HepG2 (cell line): ENCODE data around the gene L2HGDH.

Experiments used
- ADNP ChIP-seq: sonication (generic); formaldehyde crosslinking; IDR thresholded peaks from 2 replicates; pipeline ENCODE4 v1.4.0; 2020; ENCODE audit warnings: missing genetic modification reagents
- EP300 ChIP-seq, 3 experiments: sonication (generic) in 1 of 3; formaldehyde crosslinking in 1 of 3; IDR thresholded peaks; 2 replicates each; pipeline versions ENCODE4 v1.5.1 to v1.6.1; 2011 to 2020; ENCODE audit warnings: low read depth in 2 of 3, low read length in 2 of 3, borderline replicate concordance in 1 of 3, improper control_type of control experiment in 1 of 3, mild to moderate bottlenecking in 1 of 3, missing genetic modification reagents in 1 of 3, moderate library complexity in 1 of 3
- FOXM1 ChIP-seq: sonication (generic); formaldehyde crosslinking; IDR thresholded peaks from 2 replicates; pipeline ENCODE4 v1.5.0; 2020; ENCODE audit warnings: missing genetic modification reagents
- POLR2A ChIP-seq, 2 experiments: IDR thresholded peaks; 2 replicates each; pipeline ENCODE4 v1.6.1; 2011; ENCODE audit warnings: low read depth in 2 of 2, low read length in 2 of 2, mild to moderate bottlenecking in 1 of 2, moderate library complexity in 1 of 2; ENCODE audit not compliant: insufficient read depth in 1 of 2
- ZBTB40 ChIP-seq, 2 experiments: fragments of 450-650 bp in 1 of 2; sonication (generic) in 1 of 2; formaldehyde crosslinking in 1 of 2; IDR thresholded peaks; 2 replicates each; pipeline versions ENCODE4 v1.6.1 to v1.8.0; 2016 to 2022; ENCODE audit warnings: antibody characterized with exemption in 1 of 2, mild to moderate bottlenecking in 1 of 2, missing genetic modification reagents in 1 of 2
- TF ChIP-seq, protein P1 (sequence below): IDR thresholded peaks from 2 replicates; pipeline ENCODE4 v1.6.1; 2016; ENCODE audit warnings: mild to moderate bottlenecking, missing biosample characterization, missing genetic modification reagents

DNA sequence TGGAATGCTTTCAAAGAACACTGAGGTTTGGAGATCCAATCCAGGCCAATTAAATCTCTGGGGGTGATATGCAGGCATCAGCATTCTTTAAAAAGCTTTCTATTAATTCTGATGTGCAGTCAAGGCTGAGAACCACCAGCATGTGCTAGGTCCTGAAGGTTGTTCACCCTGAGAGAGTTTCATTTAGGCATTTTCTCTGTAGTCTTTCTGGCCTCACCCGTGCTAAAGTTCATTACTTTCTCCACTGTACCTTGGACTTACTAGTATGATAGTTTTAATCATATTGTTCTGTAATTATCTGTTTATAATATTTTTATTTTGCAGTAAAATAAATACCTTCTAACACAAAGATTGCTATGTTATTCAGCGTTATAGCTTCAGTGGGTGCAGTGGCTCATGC, 113.5 kb downstream of the L2HGDH start:
- TF ChIP-seq EP300 (IDR thresholded peaks at IDR 0.05; ENCODE audit: low read depth in 2 of 2, low read length in 2 of 2) (no peak), EP300 (CRISPR knock-in tag; IDR thresholded peaks at IDR 0.05; ENCODE audit: borderline replicate concordance) (no peak), ADNP (CRISPR knock-in tag) (no peak), POLR2A (IDR thresholded peaks at IDR 0.05; ENCODE audit: insufficient read depth in 1 of 2, low read depth in 2 of 2, low read length in 2 of 2) (no peak), FOXM1 (CRISPR knock-in tag) (no peak), ZBTB40 (IDR thresholded peaks at IDR 0.05) (no peak), ZBTB40 (CRISPR knock-in tag; IDR thresholded peaks at IDR 0.05) (no peak)
- TF ChIP-seq, protein P1, sequence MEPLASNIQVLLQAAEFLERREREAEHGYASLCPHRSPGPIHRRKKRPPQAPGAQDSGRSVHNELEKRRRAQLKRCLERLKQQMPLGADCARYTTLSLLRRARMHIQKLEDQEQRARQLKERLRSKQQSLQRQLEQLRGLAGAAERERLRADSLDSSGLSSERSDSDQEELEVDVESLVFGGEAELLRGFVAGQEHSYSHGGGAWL: no peak
